Measurements from ENCODE around the gene RHOA.
"Not testable (repeated sequence)": the region's sequence is repeated elsewhere in the genome, so short reads cannot be mapped to it uniquely, and the experiment has no call there.

- TF ChIP-seq POLR2A, CTCF (IDR thresholded peaks at IDR 0.05): not testable (repeated sequence)
Measured at GRCh38 chr3:49391310-49391709, 20.5 kb downstream of the RHOA start.
